HL-60 (cell line): Measurements from ENCODE around the gene FBXW5.

Experiments
- DNase-seq, 2 experiments: peaks; one replicate each; pipeline ENCODE4 v3.0.0-alpha.2; 2010 to 2020; ENCODE audit warnings: low read depth in 1 of 2, low spot score in 1 of 2
- H3K27ac ChIP-seq: fragments of 250-450 bp; sonication (Bioruptor Pico); replicated peaks from 2 replicates; pipeline ENCODE4 v1.5.1; 2020; ENCODE audit warnings: mild to moderate bottlenecking, moderate library complexity
- H3K27me3 ChIP-seq: fragments of 250-450 bp; sonication (Bioruptor Pico); 2 replicates; pipeline ENCODE4 v1.5.1; 2021; ENCODE audit warnings: mild to moderate bottlenecking, moderate library complexity; ENCODE audit not compliant: insufficient read depth, poor library complexity, severe bottlenecking
- H3K4me3 ChIP-seq: replicated peaks from 2 replicates; pipeline ENCODE4 v1.5.1; 2011; ENCODE audit warnings: mild to moderate bottlenecking, control low read depth, low read length; ENCODE audit not compliant: insufficient read depth
- GABPA ChIP-seq: IDR thresholded peaks from 2 replicates; pipeline ENCODE4 v1.6.1; 2012; ENCODE audit warnings: low read depth
- POLR2AphosphoS5 ChIP-seq: IDR thresholded peaks from 2 replicates; pipeline ENCODE4 v1.6.1; 2012; ENCODE audit warnings: low read depth
- SPI1 ChIP-seq: IDR thresholded peaks from 2 replicates; pipeline ENCODE4 v1.6.1; 2012; ENCODE audit warnings: low read depth, mild to moderate bottlenecking, borderline replicate concordance
- TF ChIP-seq, protein P1 (sequence below): IDR thresholded peaks from 2 replicates; pipeline ENCODE4 v1.6.1; 2012; ENCODE audit warnings: low read depth; ENCODE audit not compliant: insufficient replicate concordance
- TF ChIP-seq, protein P2 (sequence below): IDR thresholded peaks from one replicate; pipeline ENCODE4 v1.5.1; 2011; ENCODE audit warnings: low read length, control low read depth, inconsistent platforms; ENCODE audit not compliant: insufficient read depth

FBXW5 gene

DNA sequence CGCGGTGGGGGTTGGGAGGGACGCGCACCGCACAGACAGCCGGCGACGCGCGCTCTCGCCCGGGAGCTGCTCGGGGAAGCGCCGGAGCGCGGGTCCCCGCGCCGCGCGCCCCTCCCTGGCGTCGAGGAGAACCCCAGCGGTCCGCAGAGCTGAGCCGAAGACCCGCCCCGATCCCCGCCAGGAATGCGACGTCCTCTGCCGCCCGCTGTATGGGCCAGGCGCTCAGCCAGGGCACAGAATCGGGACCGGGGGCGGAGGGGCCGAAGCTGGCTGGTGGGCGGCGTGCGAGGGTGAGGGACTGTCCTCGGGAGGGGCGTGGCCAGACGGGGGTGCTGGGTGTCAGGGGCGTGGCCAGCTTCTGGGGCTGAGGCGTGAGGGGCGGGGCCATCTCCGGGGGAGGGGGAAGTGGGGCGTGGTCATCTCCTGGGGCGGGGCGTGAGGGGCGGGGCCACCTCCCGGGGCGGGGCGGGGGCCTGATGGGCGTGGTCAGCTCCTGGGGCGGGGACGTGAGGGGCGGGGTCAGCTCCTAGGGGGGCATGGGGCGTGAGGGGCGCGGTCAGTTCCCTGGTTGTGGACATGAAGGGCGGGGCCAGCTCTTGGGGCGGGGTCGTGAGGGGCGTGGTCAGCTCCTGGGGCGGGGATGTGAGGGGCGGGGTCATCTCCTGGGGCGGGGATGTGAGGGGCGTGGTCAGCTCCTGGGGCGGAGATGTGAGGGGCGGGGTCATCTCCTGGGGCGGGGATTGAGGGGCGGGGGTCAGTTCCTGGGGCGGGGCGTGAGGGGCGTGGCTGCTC is 33.7 kb upstream of the FBXW5 start:
- Histone ChIP-seq H3K27me3 (no peaks in the 10 kb centered on the region), H3K4me3 (no peak overlapping the region)

DNA sequence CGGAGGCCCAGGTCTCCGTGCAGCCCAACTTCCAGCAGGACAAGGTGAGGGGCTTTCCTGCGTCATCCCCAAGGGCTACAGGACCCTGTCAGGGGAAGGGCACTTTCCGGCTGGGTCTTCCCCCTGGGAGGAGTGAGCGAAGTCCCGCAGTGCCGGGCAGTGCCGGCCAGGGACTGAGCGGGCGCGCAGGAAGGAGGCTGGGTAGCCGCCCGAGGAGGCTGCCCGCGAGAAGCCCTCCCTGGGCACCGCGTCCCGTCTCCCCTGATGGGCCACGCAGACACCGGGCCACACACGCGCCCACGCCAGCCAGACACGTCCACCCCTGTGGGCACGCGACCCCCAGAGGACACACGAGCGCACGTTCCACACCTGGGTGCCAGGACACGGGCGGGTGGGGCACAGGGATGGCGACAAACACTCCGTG is 33.1 kb upstream of the FBXW5 start:
- no peak overlapping the region for H3K27ac ChIP-seq
- DNase-seq, result no peak
- TF ChIP-seq SPI1 (no peak), GABPA (no peak), POLR2AphosphoS5 (no peak)
- TF ChIP-seq, protein P1, sequence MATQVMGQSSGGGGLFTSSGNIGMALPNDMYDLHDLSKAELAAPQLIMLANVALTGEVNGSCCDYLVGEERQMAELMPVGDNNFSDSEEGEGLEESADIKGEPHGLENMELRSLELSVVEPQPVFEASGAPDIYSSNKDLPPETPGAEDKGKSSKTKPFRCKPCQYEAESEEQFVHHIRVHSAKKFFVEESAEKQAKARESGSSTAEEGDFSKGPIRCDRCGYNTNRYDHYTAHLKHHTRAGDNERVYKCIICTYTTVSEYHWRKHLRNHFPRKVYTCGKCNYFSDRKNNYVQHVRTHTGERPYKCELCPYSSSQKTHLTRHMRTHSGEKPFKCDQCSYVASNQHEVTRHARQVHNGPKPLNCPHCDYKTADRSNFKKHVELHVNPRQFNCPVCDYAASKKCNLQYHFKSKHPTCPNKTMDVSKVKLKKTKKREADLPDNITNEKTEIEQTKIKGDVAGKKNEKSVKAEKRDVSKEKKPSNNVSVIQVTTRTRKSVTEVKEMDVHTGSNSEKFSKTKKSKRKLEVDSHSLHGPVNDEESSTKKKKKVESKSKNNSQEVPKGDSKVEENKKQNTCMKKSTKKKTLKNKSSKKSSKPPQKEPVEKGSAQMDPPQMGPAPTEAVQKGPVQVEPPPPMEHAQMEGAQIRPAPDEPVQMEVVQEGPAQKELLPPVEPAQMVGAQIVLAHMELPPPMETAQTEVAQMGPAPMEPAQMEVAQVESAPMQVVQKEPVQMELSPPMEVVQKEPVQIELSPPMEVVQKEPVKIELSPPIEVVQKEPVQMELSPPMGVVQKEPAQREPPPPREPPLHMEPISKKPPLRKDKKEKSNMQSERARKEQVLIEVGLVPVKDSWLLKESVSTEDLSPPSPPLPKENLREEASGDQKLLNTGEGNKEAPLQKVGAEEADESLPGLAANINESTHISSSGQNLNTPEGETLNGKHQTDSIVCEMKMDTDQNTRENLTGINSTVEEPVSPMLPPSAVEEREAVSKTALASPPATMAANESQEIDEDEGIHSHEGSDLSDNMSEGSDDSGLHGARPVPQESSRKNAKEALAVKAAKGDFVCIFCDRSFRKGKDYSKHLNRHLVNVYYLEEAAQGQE, result no peak
- TF ChIP-seq, protein P2, sequence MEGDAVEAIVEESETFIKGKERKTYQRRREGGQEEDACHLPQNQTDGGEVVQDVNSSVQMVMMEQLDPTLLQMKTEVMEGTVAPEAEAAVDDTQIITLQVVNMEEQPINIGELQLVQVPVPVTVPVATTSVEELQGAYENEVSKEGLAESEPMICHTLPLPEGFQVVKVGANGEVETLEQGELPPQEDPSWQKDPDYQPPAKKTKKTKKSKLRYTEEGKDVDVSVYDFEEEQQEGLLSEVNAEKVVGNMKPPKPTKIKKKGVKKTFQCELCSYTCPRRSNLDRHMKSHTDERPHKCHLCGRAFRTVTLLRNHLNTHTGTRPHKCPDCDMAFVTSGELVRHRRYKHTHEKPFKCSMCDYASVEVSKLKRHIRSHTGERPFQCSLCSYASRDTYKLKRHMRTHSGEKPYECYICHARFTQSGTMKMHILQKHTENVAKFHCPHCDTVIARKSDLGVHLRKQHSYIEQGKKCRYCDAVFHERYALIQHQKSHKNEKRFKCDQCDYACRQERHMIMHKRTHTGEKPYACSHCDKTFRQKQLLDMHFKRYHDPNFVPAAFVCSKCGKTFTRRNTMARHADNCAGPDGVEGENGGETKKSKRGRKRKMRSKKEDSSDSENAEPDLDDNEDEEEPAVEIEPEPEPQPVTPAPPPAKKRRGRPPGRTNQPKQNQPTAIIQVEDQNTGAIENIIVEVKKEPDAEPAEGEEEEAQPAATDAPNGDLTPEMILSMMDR, result no peak
- no peaks in the 10 kb centered on the region for H3K27me3 ChIP-seq
- no peak overlapping the region for H3K4me3 ChIP-seq

More for the DNA sequence above, 33.7 kb upstream of the FBXW5 start:
- no peak for TF ChIP-seq POLR2AphosphoS5
- TF ChIP-seq SPI1, result no peak
- TF ChIP-seq, protein P1, result no peak
- TF ChIP-seq, protein P2, result no peak
- TF ChIP-seq GABPA, result no peak
- no peak overlapping the region for H3K27ac ChIP-seq
- no peak for DNase-seq

DNA sequence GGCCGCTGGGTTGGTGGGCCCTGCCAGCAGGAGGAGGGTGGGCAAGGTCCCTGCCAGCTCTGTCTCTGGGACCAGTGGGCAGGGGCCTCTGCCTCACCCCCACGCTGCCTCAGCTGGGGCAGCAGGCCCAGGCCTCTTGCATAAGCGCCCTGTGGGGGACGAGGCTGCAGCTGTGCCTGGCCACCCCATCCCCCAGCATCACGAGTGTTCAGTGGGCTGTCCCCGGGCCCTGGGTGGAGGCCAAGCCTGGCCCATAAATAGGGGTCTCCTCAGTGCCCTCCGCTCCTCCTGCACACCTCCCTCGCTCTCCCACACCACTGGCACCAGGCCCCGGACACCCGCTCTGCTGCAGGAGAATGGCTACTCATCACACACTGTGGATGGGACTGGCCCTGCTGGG is 32.7 kb upstream of the FBXW5 start, which contains the start of gene PTGDS:
Gene PTGDS, plus strand, starts transcription at position 282 of the 400 bp plus-strand sequence. Its CDS starts 75 bp downstream, at position 357.
- Histone ChIP-seq H3K27ac (no peak within 1 kb of the TSS), H3K4me3 (no peak within 1 kb of the TSS), H3K27me3 (no peaks in the 10 kb centered on the region)
- no peak for DNase-seq
- TF ChIP-seq GABPA (no peak), POLR2AphosphoS5 (no peak)

DNA sequence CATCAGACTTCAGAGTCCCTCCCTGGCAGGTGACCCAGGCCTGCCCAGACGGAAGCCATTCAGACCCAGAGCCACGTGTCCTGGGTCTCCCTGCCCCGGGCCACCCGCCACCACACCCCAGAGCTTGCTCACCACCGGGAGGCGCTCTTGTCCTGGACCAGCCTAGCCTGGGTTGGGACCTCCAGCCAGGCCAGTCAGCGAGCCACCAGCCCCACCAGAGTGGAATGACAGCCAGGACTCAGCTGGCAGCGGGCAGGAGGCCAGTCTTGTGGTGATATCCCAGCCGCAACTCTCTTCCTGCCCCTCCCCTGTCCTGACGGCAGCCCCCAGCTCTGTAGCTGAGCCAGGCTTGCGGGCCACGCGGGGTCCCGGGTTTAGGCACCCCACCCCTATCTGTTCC is 31.1 kb upstream of the FBXW5 start:
- Histone ChIP-seq H3K27me3 (no peaks in the 10 kb centered on the region), H3K4me3 (no peak overlapping the region), H3K27ac (no peak overlapping the region)
- TF ChIP-seq, protein P2, result peak; percentile 7
- TF ChIP-seq, protein P1, result no peak
- peak in 1 of 2 experiments; percentile 30 for DNase-seq
